RPMI7951 (cell line): Measurements from ENCODE around the gene SLC12A7. TPM values are rescaled to one million over a fixed set of nuclear protein-coding genes. Genes with fewer than 3 reads are reported as not detected.
"Not testable (repeated sequence)": the region's sequence is repeated elsewhere in the genome, so short reads cannot be mapped to it uniquely, and the experiment has no call there.

ENCODE experiments used
- DNase-seq: peaks from one replicate; pipeline ENCODE4 v3.0.0-alpha.2; 2012; ENCODE audit warnings: low read depth
- total RNA-seq: library from RNA; depleted of rRNA; stranded (reverse); fragments of >200 nt; shearing (Covaris generic); gene quantifications from 2 replicates; pipeline ENCODE4 v1.2.3, GENCODE V29; 2014

The SLC12A7 gene
- total RNA-seq, 1 experiment from 2014 or later: 1.4 TPM

GRCh38 chr5:1035421-1036405 lies 76.2 kb downstream of the SLC12A7 start:
- no peak for DNase-seq

- no peak for DNase-seq
Measured at GRCh38 chr5:1034986-1035385, 76.9 kb downstream of the SLC12A7 start.

GRCh38 chr5:1034421-1034905 lies 77.4 kb downstream of the SLC12A7 start:
- DNase-seq: no peak

- no peak for DNase-seq
Measured at GRCh38 chr5:1033606-1034420, 78.0 kb downstream of the SLC12A7 start.

- DNase-seq: no peak
Measured at GRCh38 chr5:1033178-1033577, 78.7 kb downstream of the SLC12A7 start.

- no peak for DNase-seq
Measured at GRCh38 chr5:1032551-1033027, 79.3 kb downstream of the SLC12A7 start.

- no peak for DNase-seq
Measured at GRCh38 chr5:1032011-1032410, 79.9 kb downstream of the SLC12A7 start.

- DNase-seq: no peak
Measured at GRCh38 chr5:1031306-1031959, 80.4 kb downstream of the SLC12A7 start.

- DNase-seq: no peak
Measured at GRCh38 chr5:1030801-1031271, 81.0 kb downstream of the SLC12A7 start.

GRCh38 chr5:1029945-1030625 lies 81.8 kb downstream of the SLC12A7 start:
- DNase-seq: no peak

- no peak for DNase-seq
Measured at GRCh38 chr5:1029282-1029944, 82.5 kb downstream of the SLC12A7 start.

- DNase-seq: no peak
Measured at GRCh38 chr5:1028481-1029281, 83.2 kb downstream of the SLC12A7 start.

GRCh38 chr5:1027631-1028441 lies 84.0 kb downstream of the SLC12A7 start:
- DNase-seq: no peak

GRCh38 chr5:1026700-1027621 lies 84.9 kb downstream of the SLC12A7 start:
- no peak for DNase-seq

- not testable (repeated sequence) for DNase-seq
Measured at GRCh38 chr5:1021969-1022336, 89.9 kb downstream of the SLC12A7 start.

GRCh38 chr5:1021136-1021968 lies 90.5 kb downstream of the SLC12A7 start:
- no peak for DNase-seq
